ENCODE results near the gene DDX54. TPM values are rescaled to one million over a fixed set of nuclear protein-coding genes. Genes with fewer than 3 reads are reported as not detected.
A peak's percentile ranks its signal among the peaks of the same experiment; 100 is the strongest.

The DDX54 gene
- total and polyA plus RNA-seq, 7 donors, result 19.2 to 82.8 (median 39.6) TPM

DNA sequence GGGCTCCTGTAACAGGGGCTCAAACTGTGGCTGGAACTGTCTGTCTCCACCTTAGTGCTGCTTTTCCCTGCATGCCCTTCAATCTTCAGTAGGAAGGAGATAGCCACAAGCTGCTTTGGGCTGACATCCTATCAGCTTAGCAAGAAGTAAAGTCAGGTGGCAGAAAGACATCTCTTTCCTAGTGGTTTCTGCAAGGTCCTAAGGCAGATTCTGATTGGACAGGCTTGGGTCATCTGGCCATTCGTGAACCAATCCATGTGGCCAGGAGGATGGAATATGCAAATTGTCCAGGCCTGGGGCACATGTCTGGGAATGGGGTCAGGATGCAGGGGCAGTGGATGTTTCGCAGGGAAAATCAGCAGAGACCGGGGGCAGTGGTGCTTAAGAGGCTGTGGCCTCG, 5.5 kb upstream of the DDX54 start:
- TF ChIP-seq POLR2AphosphoS5 (IDR thresholded peaks at IDR 0.05), result no peak
- TF ChIP-seq, protein P1, sequence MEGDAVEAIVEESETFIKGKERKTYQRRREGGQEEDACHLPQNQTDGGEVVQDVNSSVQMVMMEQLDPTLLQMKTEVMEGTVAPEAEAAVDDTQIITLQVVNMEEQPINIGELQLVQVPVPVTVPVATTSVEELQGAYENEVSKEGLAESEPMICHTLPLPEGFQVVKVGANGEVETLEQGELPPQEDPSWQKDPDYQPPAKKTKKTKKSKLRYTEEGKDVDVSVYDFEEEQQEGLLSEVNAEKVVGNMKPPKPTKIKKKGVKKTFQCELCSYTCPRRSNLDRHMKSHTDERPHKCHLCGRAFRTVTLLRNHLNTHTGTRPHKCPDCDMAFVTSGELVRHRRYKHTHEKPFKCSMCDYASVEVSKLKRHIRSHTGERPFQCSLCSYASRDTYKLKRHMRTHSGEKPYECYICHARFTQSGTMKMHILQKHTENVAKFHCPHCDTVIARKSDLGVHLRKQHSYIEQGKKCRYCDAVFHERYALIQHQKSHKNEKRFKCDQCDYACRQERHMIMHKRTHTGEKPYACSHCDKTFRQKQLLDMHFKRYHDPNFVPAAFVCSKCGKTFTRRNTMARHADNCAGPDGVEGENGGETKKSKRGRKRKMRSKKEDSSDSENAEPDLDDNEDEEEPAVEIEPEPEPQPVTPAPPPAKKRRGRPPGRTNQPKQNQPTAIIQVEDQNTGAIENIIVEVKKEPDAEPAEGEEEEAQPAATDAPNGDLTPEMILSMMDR (IDR thresholded peaks at IDR 0.05), result no peak
- no peak for TF ChIP-seq EP300 (IDR thresholded peaks at IDR 0.05)
- no peak for TF ChIP-seq POLR2A (IDR thresholded peaks at IDR 0.05)
- H3K4me1 ChIP-seq, result peaks cover 0 to 26% (median 23%) of the 10 kb centered on the region in 4 donors
- no peak overlapping the region for H3K4me3 ChIP-seq
- DNase-seq, result no peak
- no peaks in the 10 kb centered on the region for H3K27me3 ChIP-seq
- intact Hi-C loops (cut with DNase I), result loop anchor here (10.0 kb wide), 1 partner anchor 234 kb away; the partner anchor contains the start of gene SDSL
- WGBS, 2 donors, result 94 to 95% methylated on average over 4 of the region's 4 CpGs
- no peaks in the 10 kb centered on the region for H3K9me3 ChIP-seq
- H3K27ac ChIP-seq, result no peak overlapping the region
- H3K36me3 ChIP-seq, result peaks cover 0 to 29% (median 10%) of the 10 kb centered on the region in 4 donors

DNA sequence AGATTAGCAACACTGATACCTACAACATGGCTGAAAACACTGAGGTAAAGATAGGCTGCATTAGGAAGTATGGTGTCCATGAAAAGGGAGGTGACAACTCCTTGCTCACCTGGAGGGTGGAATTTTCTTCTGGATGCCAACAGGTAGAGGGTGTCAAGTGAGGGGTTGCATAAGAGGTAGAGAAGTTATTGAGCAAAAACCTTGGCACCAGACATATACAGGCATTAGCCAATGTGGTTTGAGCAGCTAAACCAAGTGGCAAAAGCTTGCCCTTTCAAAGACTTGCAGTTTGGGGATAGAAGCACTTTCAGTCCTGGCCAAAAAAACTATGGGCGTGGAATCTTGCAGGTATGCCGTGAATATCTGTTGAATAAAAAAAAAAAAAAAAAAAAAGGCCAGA, 4.1 kb upstream of the DDX54 start:
- peaks cover 0 to 28% (median 24%) of the 10 kb centered on the region in 4 donors for H3K4me1 ChIP-seq
- TF ChIP-seq POLR2AphosphoS5 (IDR thresholded peaks at IDR 0.05) (no peak), POLR2A (IDR thresholded peaks at IDR 0.05) (no peak), EP300 (IDR thresholded peaks at IDR 0.05) (no peak)
- TF ChIP-seq, protein P1 (IDR thresholded peaks at IDR 0.05), result no peak
- no peak overlapping the region for H3K4me3 ChIP-seq
- DNase-seq, result no peak
- intact Hi-C loops (cut with DNase I), result loop anchor here (10.0 kb wide), 1 partner anchor 55 kb away; no protein-coding TSS in a partner anchor
- H3K9me3 ChIP-seq, result no peaks in the 10 kb centered on the region
- no peak overlapping the region for H3K27ac ChIP-seq
- peaks cover 0 to 29% (median 10%) of the 10 kb centered on the region in 4 donors for H3K36me3 ChIP-seq
- no peaks in the 10 kb centered on the region for H3K27me3 ChIP-seq
- WGBS, 2 donors, result 78 to 87% methylated on average over 2 of the region's 2 CpGs

DNA sequence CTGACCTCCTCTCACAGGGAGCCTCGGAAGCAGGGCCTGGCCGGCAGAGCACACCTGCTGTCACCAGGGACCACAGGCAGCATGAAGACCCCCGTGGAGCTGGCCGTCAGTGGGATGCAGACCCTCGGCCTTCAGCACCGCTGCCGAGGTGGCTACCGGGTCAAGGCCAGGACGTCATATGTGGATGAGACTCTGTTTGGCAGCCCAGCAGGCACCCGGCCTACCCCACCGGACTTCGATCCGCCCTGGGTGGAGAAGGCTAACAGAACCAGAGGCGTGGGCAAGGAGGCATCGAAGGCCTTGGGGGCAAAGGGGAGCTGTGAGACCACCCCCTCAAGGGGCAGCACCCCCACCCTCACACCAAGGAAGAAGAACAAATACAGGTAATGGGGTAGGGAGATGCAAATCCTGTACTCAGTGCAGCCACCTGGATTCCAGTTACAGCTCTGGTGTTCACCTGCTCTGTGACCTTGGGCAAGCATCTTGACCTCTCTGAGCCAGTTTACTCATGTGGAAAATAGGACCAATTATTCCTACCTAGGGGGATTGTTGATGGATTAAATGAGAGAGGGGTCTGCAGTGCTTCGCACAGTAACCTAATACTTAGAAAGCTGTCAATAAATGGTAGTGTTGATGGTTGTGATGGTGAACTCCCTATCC, 1.5 kb upstream of the DDX54 start:
- H3K36me3 ChIP-seq, result peaks cover 0 to 23% (median 6%) of the 10 kb centered on the region in 4 donors
- no peak for TF ChIP-seq POLR2AphosphoS5 (IDR thresholded peaks at IDR 0.05)
- no peak for TF ChIP-seq POLR2A (IDR thresholded peaks at IDR 0.05)
- TF ChIP-seq, protein P1 (IDR thresholded peaks at IDR 0.05), result no peak
- no peak for TF ChIP-seq EP300 (IDR thresholded peaks at IDR 0.05)
- no peaks in the 10 kb centered on the region for H3K9me3 ChIP-seq
- DNase-seq, result no peak
- 31 to 82% methylated on average over 16 of the region's 16 CpGs for WGBS, 2 donors
- no peaks in the 10 kb centered on the region for H3K27me3 ChIP-seq
- H3K4me1 ChIP-seq, result peaks cover 0 to 30% (median 26%) of the 10 kb centered on the region in 4 donors
- intact Hi-C loops (cut with DNase I), result loop anchor here (10.0 kb wide), 1 partner anchor 58 kb away; no protein-coding TSS in a partner anchor
- H3K4me3 ChIP-seq, result peak overlapping the region in 1 of 4 donors; percentile 77
- peak overlapping the region in 3 of 4 donors; percentile 4 to 96 (median 95) for H3K27ac ChIP-seq

DNA sequence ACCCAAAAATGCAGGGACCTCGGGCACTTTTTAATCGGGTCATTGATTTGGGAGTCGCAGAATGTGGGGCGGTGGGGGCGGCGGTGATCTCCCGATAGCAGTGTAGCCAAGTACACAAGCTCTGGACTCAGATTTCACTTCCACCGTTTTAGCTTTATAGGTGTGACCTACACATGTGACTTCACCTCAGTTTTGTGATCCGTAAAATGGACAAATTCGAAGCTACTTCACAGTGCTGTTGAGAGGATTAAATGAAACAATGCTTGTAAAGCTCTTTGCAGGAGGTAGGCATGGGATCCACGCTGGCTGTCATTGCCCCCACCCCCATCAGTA, 721 bp upstream of the DDX54 start:
- intact Hi-C loops (cut with DNase I), result loop anchor here (10.0 kb wide), 1 partner anchor 59 kb away; no protein-coding TSS in a partner anchor
- H3K4me3 ChIP-seq, result peak overlapping the region; percentile 77 to 99 (median 86)
- H3K9me3 ChIP-seq, result no peaks in the 10 kb centered on the region
- no peak for DNase-seq
- peaks cover 0 to 30% (median 26%) of the 10 kb centered on the region in 4 donors for H3K4me1 ChIP-seq
- H3K27me3 ChIP-seq, result no peaks in the 10 kb centered on the region
- H3K27ac ChIP-seq, result peak overlapping the region; percentile 93 to 97 (median 96)
- WGBS, 2 donors, result 4 to 10% methylated on average over 11 of the region's 11 CpGs
- no peak for TF ChIP-seq POLR2AphosphoS5 (IDR thresholded peaks at IDR 0.05)
- TF ChIP-seq EP300 (IDR thresholded peaks at IDR 0.05), result no peak
- TF ChIP-seq, protein P1 (IDR thresholded peaks at IDR 0.05), result no peak
- no peak for TF ChIP-seq POLR2A (IDR thresholded peaks at IDR 0.05)
- H3K36me3 ChIP-seq, result peaks cover 0 to 17% (median 0%) of the 10 kb centered on the region in 4 donors

Measured in sigmoid colon (tissue), 7 donors.